ENCODE data around the gene KRT24.
"Not testable (repeated sequence)": the region's sequence is repeated elsewhere in the genome, so short reads cannot be mapped to it uniquely, and the experiment has no call there.

KRT24 gene

GRCh38 chr17:40703652-40704051 is at the start of gene KRT24:
KRT24 (minus strand) TSS chr17:40703752; CDS start chr17:40703693, 59 bp downstream.
- DNase-seq: no peak

GRCh38 chr17:40751065-40751464 is 47.5 kb upstream of the KRT24 start:
- no peak for DNase-seq

GRCh38 chr17:40750391-40750790 is 46.8 kb upstream of the KRT24 start:
- no peak for DNase-seq

GRCh38 chr17:40748666-40749065 is 45.1 kb upstream of the KRT24 start:
- DNase-seq: not testable (repeated sequence)

GRCh38 chr17:40738553-40738952 is 35.0 kb upstream of the KRT24 start:
- no peak for DNase-seq

- no peak for DNase-seq
These were observed 31.5 kb upstream of the KRT24 start for GRCh38 chr17:40735016-40735415.

- no peak for DNase-seq
These were observed 30.5 kb upstream of the KRT24 start for GRCh38 chr17:40734018-40734417.

GRCh38 chr17:40730970-40731369 is 27.4 kb upstream of the KRT24 start:
- no peak for DNase-seq

- no peak for DNase-seq
These were observed 24.1 kb upstream of the KRT24 start for GRCh38 chr17:40727447-40728231.

GRCh38 chr17:40726919-40727318 is 23.4 kb upstream of the KRT24 start:
- no peak for DNase-seq

GRCh38 chr17:40724656-40725055 is 21.1 kb upstream of the KRT24 start:
- no peak for DNase-seq

GRCh38 chr17:40722241-40722640 is 18.7 kb upstream of the KRT24 start:
- no peak for DNase-seq

- DNase-seq: no peak
These were observed 17.3 kb upstream of the KRT24 start for GRCh38 chr17:40720899-40721298.

- DNase-seq: no peak
These were observed 15.4 kb upstream of the KRT24 start for GRCh38 chr17:40718930-40719329.

GRCh38 chr17:40717776-40718175 is 14.2 kb upstream of the KRT24 start:
- no peak for DNase-seq

GRCh38 chr17:40714473-40714872 is 10.9 kb upstream of the KRT24 start:
- no peak for DNase-seq

GRCh38 chr17:40707745-40708144 is 4.2 kb upstream of the KRT24 start:
- DNase-seq: no peak

GRCh38 chr17:40705584-40705983 is 2.0 kb upstream of the KRT24 start:
- DNase-seq: no peak

- no peak for DNase-seq
These were observed 1.3 kb downstream of the KRT24 start for GRCh38 chr17:40702271-40702670.

GRCh38 chr17:40699853-40700252 is 3.7 kb downstream of the KRT24 start:
- no peak for DNase-seq

- no peak for DNase-seq
These were observed 4.2 kb downstream of the KRT24 start for GRCh38 chr17:40699371-40699770.

- DNase-seq: no peak
These were observed 6.3 kb downstream of the KRT24 start for GRCh38 chr17:40697297-40697696.

- DNase-seq: no peak
These were observed 6.9 kb downstream of the KRT24 start for GRCh38 chr17:40696651-40697072.

GRCh38 chr17:40695874-40696472 is 7.6 kb downstream of the KRT24 start:
- no peak for DNase-seq

- no peak for DNase-seq
These were observed 9.0 kb downstream of the KRT24 start for GRCh38 chr17:40694584-40694983.

Data from SHP77 (cell line).